T-cell (primary cell): ENCODE measurements around the gene CDK5RAP3. TPM values are rescaled to one million over a fixed set of nuclear protein-coding genes. Genes with fewer than 3 reads are reported as not detected.

Source experiments
- ATAC-seq, 4 experiments: fragments of 200-7000 bp in 3 of 4; fragments of 150-1000 bp in 1 of 4; cut with Tn5 transposase; replicated peaks in 1 of 4; 1 replicate in 3 of 4; 2 replicates in 1 of 4; pipeline ENCODE4 v1.10.0; 2021; ENCODE audit warnings: moderate library complexity in 3 of 4, mild to moderate bottlenecking in 2 of 4, moderate number of reproducible peaks in 1 of 4
- CTCF ChIA-PET, 2 donors: fragments of 300-600 bp; sonication (Branson Sonifier 250); formaldehyde crosslinking; loops; one replicate each; lab custom pipeline; 2022; ENCODE audit warnings: antibody characterized with exemption in 2 of 2; lab: Charles Lee
- POLR2A ChIA-PET, 2 donors: fragments of 300-600 bp; sonication (Branson Sonifier 250); formaldehyde crosslinking; loops; one replicate each; lab custom pipeline; 2022; ENCODE audit warnings: antibody characterized with exemption in 2 of 2; lab: Charles Lee
- DNase-seq, 35 experiments: peaks; one replicate each; pipeline versions ENCODE4 v3.0.0 to v3.0.0-alpha.2; 2013 to 2023
- H3K27ac ChIP-seq: one replicate; pipeline ENCODE4 v1.5.1; 2013; ENCODE audit warnings: low read length
- H3K27me3 ChIP-seq, 2 experiments: replicated peaks in 1 of 2; 1 replicate in 1 of 2; 2 replicates in 1 of 2; pipeline versions ENCODE4 v1.6.1 to v1.7.0; 2013; ENCODE audit warnings: low read length in 1 of 2, mixed read lengths in 1 of 2; ENCODE audit not compliant: control insufficient read depth in 2 of 2, insufficient read depth in 2 of 2; ENCODE audit errors: extremely low read depth in 1 of 2
- H3K36me3 ChIP-seq, 2 donors: 1 replicate in 1 of 2; 2 replicates in 1 of 2; pipeline versions ENCODE4 v1.6.1 to v1.7.0; 2013; ENCODE audit warnings: low read length in 1 of 2; ENCODE audit not compliant: control insufficient read depth in 2 of 2, insufficient read depth in 1 of 2; ENCODE audit errors: extremely low read depth in 1 of 2
- H3K4me1 ChIP-seq, 2 experiments: 1 replicate in 1 of 2; 2 replicates in 1 of 2; pipeline versions ENCODE4 v1.6.1 to v1.7.0; 2013; ENCODE audit warnings: low read length in 2 of 2, mixed read lengths in 1 of 2; ENCODE audit not compliant: insufficient read depth in 2 of 2, control insufficient read depth in 1 of 2; ENCODE audit errors: extremely low read depth in 1 of 2
- H3K4me3 ChIP-seq, 2 donors: 1 replicate in 1 of 2; 2 replicates in 1 of 2; pipeline versions ENCODE4 v1.5.1 to v1.7.0; 2013; ENCODE audit warnings: mild to moderate bottlenecking in 2 of 2, low read length in 1 of 2, moderate library complexity in 1 of 2; ENCODE audit not compliant: control insufficient read depth in 1 of 2; ENCODE audit errors: extremely low read depth in 1 of 2
- H3K9me3 ChIP-seq: 2 replicates; pipeline ENCODE4 v1.7.0; 2013
- H3K27ac Mint-ChIP-seq, 2 donors: one replicate each; pipeline ENCODE4 v1.8.0; 2020 to 2021; ENCODE audit warnings: mild to moderate bottlenecking in 2 of 2, mixed read lengths in 2 of 2
- H3K27me3 Mint-ChIP-seq, 2 donors: one replicate each; pipeline ENCODE4 v1.8.0; 2021 to 2022; ENCODE audit warnings: mixed read lengths in 2 of 2
- H3K36me3 Mint-ChIP-seq: one replicate; pipeline ENCODE4 v1.8.0; 2021; ENCODE audit warnings: mixed read lengths
- H3K4me1 Mint-ChIP-seq, 3 donors: one replicate each; pipeline ENCODE4 v1.8.0; 2020 to 2022; ENCODE audit warnings: mixed read lengths in 3 of 3, mild to moderate bottlenecking in 1 of 3
- H3K4me3 Mint-ChIP-seq, 3 donors: one replicate each; pipeline ENCODE4 v1.8.0; 2020 to 2022; ENCODE audit warnings: mild to moderate bottlenecking in 3 of 3, mixed read lengths in 3 of 3, moderate library complexity in 3 of 3
- H3K9me3 Mint-ChIP-seq, 3 donors: one replicate each; pipeline ENCODE4 v1.8.0; 2020 to 2022; ENCODE audit warnings: mixed read lengths in 3 of 3
- WGBS: methylation state at CpG from one replicate; pipeline ENCODE4 v1.1.5; 2013; ENCODE audit warnings: missing lambda C conversion rate; ENCODE audit not compliant: insufficient coverage; 5-methylcytosine and 5-hydroxymethylcytosine counted together
- total RNA-seq, 35 experiments: library from RNA in 6 of 35; stranded (reverse) in 6 of 35; fragments of 120-200 nt in 1 of 35; gene quantifications; one replicate each; pipeline versions ENCODE4 v1.2.1 to v1.2.4 and lab custom pipeline; 2013 to 2026

Gene CDK5RAP3
- total RNA-seq, 5 donors from 2014 or later (not counting 1 experiment from before 2014, with no cell fraction given): 247 to 349 (median 318) TPM

- peaks cover 0 to 68% of the 10 kb centered on the region in 2 experiments for H3K27me3 ChIP-seq
- H3K36me3 ChIP-seq: no peaks in the 10 kb centered on the region
- no peak overlapping the region for H3K4me3 ChIP-seq
- peaks cover 25 to 27% (median 26%) of the 10 kb centered on the region in 3 donors for H3K4me1 Mint-ChIP-seq
- POLR2A ChIA-PET: no interaction called here
- H3K27ac ChIP-seq: no peak overlapping the region
- H3K36me3 Mint-ChIP-seq: no peaks in the 10 kb centered on the region
- H3K27ac Mint-ChIP-seq: no peak overlapping the region
- no peaks in the 10 kb centered on the region for H3K9me3 Mint-ChIP-seq
- ATAC-seq (no peak), DNase-seq (no peak)
- H3K9me3 ChIP-seq: no peaks in the 10 kb centered on the region
- H3K27me3 Mint-ChIP-seq: peaks cover 28 to 43% of the 10 kb centered on the region in 2 donors
- CTCF ChIA-PET: no interaction called here
- WGBS: 100% methylated on average over 1 of the region's 1 CpG
- H3K4me1 ChIP-seq: peaks cover 14 to 29% of the 10 kb centered on the region in 2 experiments
- H3K4me3 Mint-ChIP-seq: no peak overlapping the region
Measured at GRCh38 chr17:48028736-48029135, 57.8 kb downstream of the CDK5RAP3 start.

- H3K27me3 Mint-ChIP-seq: peaks cover 22 to 38% of the 10 kb centered on the region in 2 donors
- WGBS: 63% methylated on average over 1 of the region's 5 CpGs
- H3K4me3 Mint-ChIP-seq: no peak overlapping the region
- H3K36me3 Mint-ChIP-seq: no peaks in the 10 kb centered on the region
- ATAC-seq (no peak), DNase-seq (no peak)
- Histone ChIP-seq H3K36me3 (no peaks in the 10 kb centered on the region), H3K9me3 (no peaks in the 10 kb centered on the region), H3K27me3 (peaks cover 0 to 70% of the 10 kb centered on the region in 2 experiments), H3K27ac (no peak overlapping the region), H3K4me1 (peaks cover 2 to 13% of the 10 kb centered on the region in 2 experiments), H3K4me3 (no peak overlapping the region)
- ChIA-PET POLR2A (no interaction called here), CTCF (interaction anchor here in 1 of 2 donors (0.6 to 2.2 kb wide), 3 partner anchors 32 to 136 kb away, joined by 3 to 8 read pairs (median 3); no protein-coding TSS in a partner anchor)
- H3K27ac Mint-ChIP-seq: no peak overlapping the region
- H3K9me3 Mint-ChIP-seq: no peaks in the 10 kb centered on the region
- H3K4me1 Mint-ChIP-seq: peaks cover 12 to 14% (median 13%) of the 10 kb centered on the region in 3 donors
Measured at GRCh38 chr17:48030531-48030930, 59.6 kb downstream of the CDK5RAP3 start.

Other genes starting within 250 kb of the CDK5RAP3 start
- 10 to 100 TPM in 4 of 5 donors, 1 to 10 TPM in 1; 7.9 to 37.3 (median 20.8) TPM for gene TBX21, start 237.9 kb upstream of the CDK5RAP3 start, total RNA-seq
- 10 to 100 TPM; 40.4 to 57.1 (median 43.9) TPM for gene OSBPL7, start 149.3 kb upstream of the CDK5RAP3 start, total RNA-seq
- 10 to 100 TPM; 34.1 to 60.1 (median 41.6) TPM for gene MRPL10, start 139.6 kb upstream of the CDK5RAP3 start, total RNA-seq
- 1 to 10 TPM in 2 of 5 donors, under 1 TPM in 3; 0.20 to 1.0 (median 0.88) TPM for gene LRRC46, start 139.4 kb upstream of the CDK5RAP3 start, total RNA-seq
- gene SCRN2, start 129.8 kb upstream of the CDK5RAP3 start, total RNA-seq: 10 to 100 TPM; 27.0 to 44.3 (median 40.6) TPM
- under 1 TPM; 0.10 to 0.26 (median 0.13) TPM for gene SP6, start 120.0 kb upstream of the CDK5RAP3 start, total RNA-seq
- 10 to 100 TPM; 27.1 to 41.6 (median 32.8) TPM for gene SP2, start 74.9 kb upstream of the CDK5RAP3 start, total RNA-seq
- 10 to 100 TPM; 10.3 to 18.5 (median 15.7) TPM for gene PNPO, start 29.5 kb upstream of the CDK5RAP3 start, total RNA-seq
- under 1 TPM in 3 of 5 donors, not detected in 2; 0.18 to 0.44 (median 0.26) TPM for gene PRR15L, start 13.2 kb upstream of the CDK5RAP3 start, total RNA-seq
- 1 to 10 TPM; 1.2 to 2.6 (median 1.9) TPM for gene COPZ2, start 66.7 kb downstream of the CDK5RAP3 start, total RNA-seq
- gene NFE2L1, start 77.2 kb downstream of the CDK5RAP3 start, total RNA-seq: 10 to 100 TPM; 30.3 to 61.6 (median 43.9) TPM
- 10 to 100 TPM; 19.6 to 32.4 (median 30.7) TPM for gene CBX1, start 130.4 kb downstream of the CDK5RAP3 start, total RNA-seq
- gene SNX11, start 136.7 kb downstream of the CDK5RAP3 start, total RNA-seq: 10 to 100 TPM; 10.6 to 20.4 (median 19.5) TPM